GM21723 (cell line): Measurements from ENCODE around the gene SLC19A1.

Source experiments
- ATAC-seq: cut with Tn5 transposase; IDR thresholded peaks from one replicate; pipeline ENCODE4 v1.9.1; 2021; ENCODE audit warnings: mild to moderate bottlenecking, moderate library complexity; ENCODE audit not compliant: unreplicated experiment

SLC19A1 gene

DNA sequence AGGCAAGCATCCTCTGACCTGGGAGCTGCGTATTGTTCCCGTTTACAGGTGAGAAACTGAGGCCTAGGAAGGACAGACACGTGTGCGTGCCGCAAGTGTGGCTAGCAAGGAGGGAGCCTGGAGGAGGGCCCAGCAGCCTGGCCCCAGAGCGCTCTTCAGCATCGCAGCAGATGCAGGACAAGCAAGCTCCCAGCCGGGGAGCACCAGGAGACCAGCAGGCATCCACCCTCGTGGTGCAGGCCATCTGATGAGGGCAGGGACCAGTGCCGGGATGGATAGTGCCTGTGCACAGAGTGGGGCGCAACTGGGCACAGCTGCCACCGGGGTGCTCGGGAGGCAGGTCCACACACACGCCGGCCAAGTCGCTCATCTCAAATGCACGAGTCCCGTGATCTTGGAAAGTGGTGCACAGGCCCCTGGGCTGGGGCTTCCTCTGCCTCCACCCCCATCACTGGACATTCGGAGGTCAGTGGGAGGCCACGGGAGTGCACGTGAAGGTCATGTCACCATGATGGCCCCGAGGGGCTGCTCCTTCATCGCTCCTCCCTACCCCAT is 82.2 kb downstream of the SLC19A1 start:
- ATAC-seq, result no peak

DNA sequence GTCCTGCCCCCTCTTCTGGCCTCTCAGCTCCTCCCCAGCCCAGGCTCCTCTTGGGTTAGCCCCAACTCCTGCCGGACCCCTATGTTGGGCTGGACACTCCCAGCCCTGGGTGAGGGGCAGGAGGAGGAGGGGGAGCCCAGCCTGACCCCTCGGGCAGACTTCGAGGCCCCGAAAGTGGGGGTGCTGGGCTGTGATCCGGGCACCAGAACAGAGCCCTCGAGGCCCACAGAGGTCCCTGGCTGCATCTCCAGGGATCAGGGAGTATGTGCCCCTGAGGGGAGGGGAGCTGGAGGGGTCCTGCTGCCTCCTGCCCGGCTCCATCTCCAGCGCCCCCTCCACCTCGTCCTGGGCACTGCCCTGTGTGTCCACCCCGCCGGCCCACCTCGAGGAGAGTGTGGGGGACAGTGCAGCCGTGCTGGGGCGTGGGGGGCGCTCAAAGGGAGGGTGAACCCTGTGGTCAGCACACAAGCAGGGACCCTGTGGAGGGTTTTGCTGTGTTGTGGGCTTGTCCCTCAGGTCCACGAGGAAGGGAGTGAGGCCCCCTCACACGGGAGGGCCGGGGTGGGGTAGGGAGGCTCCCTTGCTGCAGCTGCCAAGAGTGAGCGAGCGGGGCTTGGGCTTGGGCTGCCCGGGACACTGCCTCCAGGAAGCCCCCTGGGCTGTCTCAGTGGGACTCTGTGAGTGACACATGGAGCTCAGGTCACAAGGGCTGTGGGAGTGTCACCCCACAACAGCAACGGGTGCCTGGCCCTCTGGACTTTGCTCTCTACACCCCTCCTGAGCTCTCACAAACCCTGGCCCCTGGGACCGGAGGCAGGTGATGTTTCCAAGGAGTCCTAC is 82.8 kb downstream of the SLC19A1 start:
- ATAC-seq, result no peak

GRCh38 chr21:45458281-45459170 is 83.7 kb downstream of the SLC19A1 start:
- ATAC-seq, result no peak

- ATAC-seq, result no peak
These were observed 84.4 kb downstream of the SLC19A1 start for GRCh38 chr21:45457832-45458172.

DNA sequence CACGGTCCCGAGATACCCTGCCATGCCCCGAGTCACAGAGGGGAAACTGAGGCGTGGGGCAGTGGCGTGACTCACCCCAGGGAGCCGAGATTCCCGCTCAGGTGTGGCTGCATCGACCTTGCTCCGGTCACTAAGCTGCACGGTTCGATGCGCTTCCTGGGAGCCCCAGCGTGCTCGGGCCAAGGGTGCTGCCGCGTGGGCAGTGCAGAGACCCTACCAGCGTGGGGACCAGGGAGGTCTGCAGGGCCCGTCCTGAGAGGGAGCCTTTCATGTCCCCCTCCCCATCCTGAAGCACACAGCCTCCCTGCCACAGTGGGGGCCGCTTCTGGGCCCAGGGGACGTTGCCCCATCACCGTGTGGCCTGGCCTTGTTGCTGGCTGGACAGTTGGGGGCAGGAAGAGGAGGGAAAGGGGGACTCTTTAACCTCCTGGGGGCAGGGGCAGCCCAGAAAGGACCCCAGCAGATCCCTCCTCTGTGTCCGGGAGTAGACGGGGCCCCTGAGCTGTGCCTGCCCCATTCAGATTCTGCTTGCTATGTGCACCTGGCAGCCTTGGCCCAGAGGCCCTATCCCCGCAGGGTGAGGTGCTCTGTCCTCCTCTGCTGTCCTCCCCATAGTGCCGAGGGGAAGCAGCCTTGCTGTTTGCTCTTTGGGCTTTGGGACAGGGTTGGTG is 84.9 kb downstream of the SLC19A1 start:
- no peak for ATAC-seq

DNA sequence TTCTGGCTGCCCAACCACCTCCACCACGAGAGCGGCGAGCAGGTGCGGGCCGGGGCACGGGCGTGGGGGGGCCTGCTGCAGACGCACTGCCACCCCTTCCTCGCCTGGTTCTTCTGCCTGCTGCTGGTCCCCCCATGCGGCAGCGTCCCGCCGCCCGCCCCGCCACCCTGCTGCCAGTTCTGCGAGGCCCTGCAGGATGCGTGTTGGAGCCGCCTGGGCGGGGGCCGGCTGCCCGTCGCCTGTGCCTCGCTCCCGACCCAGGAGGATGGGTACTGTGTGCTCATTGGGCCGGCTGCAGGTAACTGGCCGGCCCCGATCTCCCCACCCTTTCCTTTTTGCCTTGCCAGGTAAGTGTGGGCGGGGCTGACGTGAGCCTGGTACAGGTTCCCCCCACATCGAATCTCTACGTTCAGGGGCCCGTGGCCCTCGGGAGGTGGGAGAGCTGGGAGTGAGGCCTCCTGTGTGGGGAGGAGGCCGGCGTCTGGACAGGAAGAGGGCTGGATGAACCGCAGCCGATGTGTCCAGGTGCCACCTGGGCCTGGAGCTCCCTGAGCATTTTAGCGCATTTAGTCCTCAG is 85.6 kb downstream of the SLC19A1 start:
- ATAC-seq, result no peak

DNA sequence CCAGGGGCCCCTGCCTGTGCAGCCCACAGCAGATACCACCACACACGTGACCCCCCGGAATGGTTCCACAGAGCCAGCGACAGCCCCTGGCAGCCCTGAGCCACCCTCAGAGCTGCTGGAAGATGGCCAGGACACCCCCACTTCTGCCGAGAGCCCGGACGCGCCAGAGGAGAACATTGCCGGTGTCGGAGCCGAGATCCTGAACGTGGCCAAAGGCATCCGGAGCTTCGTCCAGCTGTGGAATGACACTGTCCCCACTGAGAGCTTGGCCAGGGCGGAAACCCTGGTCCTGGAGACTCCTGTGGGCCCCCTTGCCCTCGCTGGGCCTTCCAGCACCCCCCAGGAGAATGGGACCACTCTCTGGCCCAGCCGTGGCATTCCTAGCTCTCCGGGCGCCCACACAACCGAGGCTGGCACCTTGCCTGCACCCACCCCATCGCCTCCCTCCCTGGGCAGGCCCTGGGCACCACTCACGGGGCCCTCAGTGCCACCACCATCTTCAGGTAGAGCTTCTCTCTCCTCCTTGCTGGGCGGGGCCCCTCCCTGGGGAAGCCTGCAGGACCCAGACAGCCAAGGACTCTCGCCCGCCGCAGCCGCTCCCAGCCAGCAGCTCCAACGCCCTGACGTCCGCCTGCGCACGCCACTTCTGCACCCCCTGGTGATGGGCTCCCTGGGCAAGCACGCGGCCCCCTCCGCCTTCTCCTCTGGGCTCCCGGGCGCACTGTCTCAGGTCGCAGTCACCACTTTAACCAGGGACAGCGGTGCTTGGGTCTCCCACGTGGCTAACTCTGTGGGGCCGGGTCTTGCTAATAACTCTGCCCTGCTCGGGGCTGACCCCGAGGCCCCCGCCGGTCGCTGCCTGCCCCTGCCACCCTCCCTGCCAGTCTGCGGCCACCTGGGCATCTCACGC is 86.3 kb downstream of the SLC19A1 start:
- no peak for ATAC-seq

- ATAC-seq, result no peak
These were observed 87.1 kb downstream of the SLC19A1 start for GRCh38 chr21:45454926-45455673.

GRCh38 chr21:45454060-45454925 is 87.9 kb downstream of the SLC19A1 start:
- no peak for ATAC-seq

- no peak for ATAC-seq
These were observed 88.8 kb downstream of the SLC19A1 start for GRCh38 chr21:45453308-45453950.

DNA sequence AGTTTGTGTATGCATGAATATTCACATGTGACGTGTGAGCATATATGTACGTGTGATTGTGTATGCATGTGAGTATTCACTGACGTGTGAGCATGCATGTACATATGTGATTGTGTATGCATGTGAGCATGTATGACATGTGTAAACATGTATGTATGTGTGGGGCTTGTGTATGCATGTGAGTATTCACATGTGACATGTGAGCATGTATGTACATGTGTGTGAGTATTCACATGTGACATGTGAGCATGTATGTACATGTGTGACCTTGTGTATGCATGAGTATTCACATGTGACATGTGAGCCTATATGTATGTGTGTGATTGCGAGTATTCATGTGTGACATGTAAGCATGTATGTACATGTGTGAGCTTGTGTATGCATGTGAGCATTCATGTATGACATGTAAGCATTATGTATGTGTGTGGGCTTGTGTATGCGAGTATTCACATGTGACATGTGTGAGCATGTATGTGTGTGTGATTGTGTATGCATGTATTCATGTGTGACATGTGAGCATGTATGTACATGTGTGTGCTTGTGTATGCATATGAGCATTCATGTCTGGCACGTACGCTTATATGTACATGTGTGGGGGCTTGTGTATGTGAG is 89.4 kb downstream of the SLC19A1 start:
- no peak for ATAC-seq

DNA sequence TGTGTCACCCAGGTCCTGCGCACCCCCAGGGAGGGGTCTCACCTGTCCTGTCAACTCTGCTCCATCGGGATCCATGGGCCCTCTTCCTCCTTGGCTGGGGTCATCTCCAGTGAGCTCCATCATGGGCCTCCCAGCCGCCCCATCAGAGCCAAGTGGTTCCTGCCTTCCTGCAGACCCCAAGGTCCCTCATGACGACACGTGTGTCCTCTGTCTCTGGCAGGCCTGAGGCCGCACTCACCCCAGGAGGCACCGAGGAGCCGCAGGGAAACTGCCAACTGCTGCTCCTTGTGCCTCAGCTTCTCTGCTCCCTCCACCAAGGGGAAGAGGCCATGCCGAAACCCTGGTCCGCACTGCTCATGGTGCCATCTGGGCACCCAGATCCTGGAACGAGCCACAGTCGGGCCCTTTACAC is 90.5 kb downstream of the SLC19A1 start:
- ATAC-seq, result no peak

DNA sequence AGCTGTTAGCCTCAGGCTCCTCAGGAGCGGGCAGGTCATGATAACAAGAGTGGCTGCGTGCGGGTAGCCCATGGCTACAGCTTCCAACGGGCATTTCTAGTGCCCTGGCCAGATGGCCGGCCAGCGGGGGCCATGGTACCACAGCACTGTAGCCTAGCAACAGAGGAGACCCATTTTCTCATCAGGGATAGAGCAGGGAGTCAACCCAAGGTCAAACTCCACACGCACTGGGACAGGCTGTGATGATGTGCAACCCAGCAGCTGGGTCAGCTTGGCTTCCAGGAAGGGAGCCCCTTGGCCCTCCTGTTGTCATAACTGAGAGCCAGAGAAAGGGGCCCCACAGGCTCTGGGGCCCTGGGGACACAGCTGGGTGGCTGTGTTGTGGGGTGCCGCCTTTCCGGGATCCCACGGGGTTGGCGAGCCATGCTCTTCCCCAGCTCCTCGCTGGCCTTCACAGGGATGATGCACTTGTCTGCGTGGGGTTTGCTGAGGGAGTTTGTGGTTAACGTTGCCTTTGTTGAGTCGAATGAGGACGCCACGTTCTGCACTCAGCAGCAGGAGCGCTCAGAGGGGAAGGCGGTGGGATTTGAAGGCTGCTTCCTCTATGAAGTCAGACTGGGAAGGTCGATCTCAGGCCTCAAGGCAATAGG is 91.0 kb downstream of the SLC19A1 start:
- no peak for ATAC-seq

DNA sequence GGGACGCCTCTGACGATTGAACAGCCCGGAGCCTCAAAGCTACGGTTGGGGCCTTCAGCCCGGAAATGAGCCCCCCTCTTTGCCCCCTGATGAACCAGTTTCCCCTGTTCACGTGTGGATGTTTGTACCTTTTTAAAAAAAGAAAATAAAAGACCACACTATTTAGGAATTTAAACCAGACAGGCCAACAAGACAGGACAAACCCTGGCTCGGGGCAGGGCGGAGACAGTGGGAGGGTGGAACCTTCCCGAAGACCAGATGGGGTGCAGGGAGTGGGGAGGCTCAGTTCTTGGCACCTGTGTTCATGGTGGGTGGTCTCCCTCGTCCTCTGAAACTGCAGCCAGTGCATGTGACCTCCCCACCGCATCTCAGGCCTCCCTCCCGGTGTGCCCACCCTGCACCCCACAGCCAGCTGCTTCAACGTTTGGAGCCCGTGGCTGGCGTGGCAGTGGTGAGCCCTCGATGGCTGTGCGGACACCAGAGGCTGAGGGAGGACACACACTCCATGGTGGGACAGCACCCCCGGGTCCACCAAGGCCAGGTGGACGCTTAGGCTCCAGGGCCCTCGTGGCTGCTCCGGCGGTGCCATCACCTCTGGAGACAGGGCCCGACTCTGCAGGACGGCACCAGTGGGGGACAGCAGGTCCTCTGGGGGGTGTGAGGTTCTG is 91.7 kb downstream of the SLC19A1 start:
- ATAC-seq, result no peak

DNA sequence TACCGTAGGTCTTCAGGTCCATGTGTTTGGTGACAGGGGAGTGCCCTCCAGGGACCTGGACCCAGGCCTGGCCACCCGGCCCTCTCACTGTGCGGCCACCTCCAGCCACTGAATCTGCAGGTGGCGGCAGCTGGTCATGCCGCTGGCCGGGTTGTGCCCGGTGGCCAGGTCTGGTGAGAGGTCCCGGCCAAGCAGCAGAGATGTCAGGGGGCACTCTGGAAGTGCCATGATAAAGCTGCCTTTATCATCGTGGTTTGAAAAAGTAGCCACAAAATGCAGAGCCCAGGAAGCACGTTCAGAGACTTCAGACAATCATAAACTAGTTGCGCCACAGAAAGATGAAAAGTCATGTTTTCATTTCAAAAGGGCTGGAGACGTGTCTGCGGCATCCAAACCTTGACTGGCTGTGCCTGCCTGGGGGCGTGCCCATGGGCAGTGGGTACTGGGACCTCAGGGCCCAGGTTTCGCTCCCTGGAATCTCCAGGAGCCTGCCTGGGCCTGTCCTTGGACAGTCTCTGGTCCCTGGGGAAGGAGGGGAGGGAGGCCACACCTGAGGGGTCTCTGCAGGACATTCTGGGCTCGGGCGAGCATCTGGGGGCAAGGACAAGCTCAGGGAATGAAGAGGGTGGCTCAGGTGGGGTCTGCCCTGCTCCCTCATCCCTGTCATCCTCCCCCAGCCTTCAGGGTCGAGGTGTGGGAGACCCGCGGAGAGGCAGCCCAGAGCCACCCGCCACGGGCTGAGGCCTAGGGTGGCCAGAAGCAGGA is 92.4 kb downstream of the SLC19A1 start:
- ATAC-seq, result no peak
